Endothelial cell of umbilical vein (primary cell): ENCODE measurements around the gene PLEKHA7. TPM values are rescaled to one million over a fixed set of nuclear protein-coding genes. Genes with fewer than 3 reads are reported as not detected.

Experiments
- BruUV-seq: library from RNA; stranded (reverse); fragments of 400-500 nt; replicated peaks from 2 replicates; lab custom pipeline; 2021; lab: Mats Ljungman, UMichigan
- CTCF ChIA-PET: fragments of 300-600, 350-600 bp; sonication (Branson Sonifier 250); formaldehyde crosslinking; loops from one replicate; lab custom pipeline; 2021; ENCODE audit warnings: antibody characterized with exemption, inconsistent platforms; lab: Charles Lee
- POLR2A ChIA-PET: fragments of 300-600, 350-600 bp; sonication (Branson Sonifier 250); formaldehyde crosslinking; loops from one replicate; lab custom pipeline; 2021; ENCODE audit warnings: antibody characterized with exemption, inconsistent platforms; lab: Charles Lee
- DNase-seq: peaks from one replicate; pipeline ENCODE4 v3.0.0-alpha.2; 2011; ENCODE audit warnings: low read depth, low spot score
- FAIRE-seq: peaks from 2 replicates; lab custom pipeline; 2011; peaks lifted over from hg19 to GRCh38; lab: Jason Lieb, UNC
- H2AFZ ChIP-seq: 2 replicates; pipeline ENCODE4 v1.6.0; 2012; ENCODE audit warnings: low read depth, low read length, control low read depth, inconsistent platforms
- H3K27ac ChIP-seq: 2 replicates; pipeline ENCODE4 v1.5.1; 2011; ENCODE audit warnings: low read depth, mild to moderate bottlenecking, control low read depth, low read length, moderate library complexity; ENCODE audit not compliant: insufficient read depth
- H3K27me3 ChIP-seq, 2 experiments: 2 replicates each; pipeline versions ENCODE4 v1.6.0 to v1.6.1; 2011; ENCODE audit warnings: low read length in 2 of 2, mixed read lengths in 1 of 2; ENCODE audit not compliant: control insufficient read depth in 2 of 2, insufficient read depth in 2 of 2
- H3K36me3 ChIP-seq, 2 experiments: 2 replicates in 1 of 2; 3 replicates in 1 of 2; pipeline ENCODE4 v1.5.1; 2011; ENCODE audit warnings: low read length in 2 of 2, mild to moderate bottlenecking in 1 of 2, moderate library complexity in 1 of 2; ENCODE audit not compliant: control insufficient read depth in 2 of 2, insufficient read depth in 2 of 2; ENCODE audit errors: extremely low read depth in 1 of 2
- H3K4me1 ChIP-seq: 3 replicates; pipeline ENCODE4 v1.5.1; 2011; ENCODE audit warnings: mild to moderate bottlenecking, low read length; ENCODE audit not compliant: control insufficient read depth, insufficient read depth; ENCODE audit errors: extremely low read depth
- H3K4me2 ChIP-seq: 2 replicates; pipeline ENCODE4 v1.6.1; 2011; ENCODE audit warnings: low read length, control low read depth, mixed read lengths; ENCODE audit not compliant: insufficient read depth
- H3K4me3 ChIP-seq, 3 experiments: fragments of 200-600 bp in 1 of 3; sonication (generic), shearing (Covaris generic) in 1 of 3; replicated peaks in 1 of 3; 2 replicates each; pipeline ENCODE4 v1.5.1; 2011 to 2016; ENCODE audit warnings: control low read depth in 3 of 3, low read length in 3 of 3, mild to moderate bottlenecking in 2 of 3, inconsistent platforms in 1 of 3, low read depth in 1 of 3, moderate library complexity in 1 of 3; ENCODE audit not compliant: insufficient read depth in 1 of 3
- H3K79me2 ChIP-seq: 2 replicates; pipeline ENCODE4 v1.6.0; 2012; ENCODE audit warnings: low read length, inconsistent platforms; ENCODE audit not compliant: control insufficient read depth, insufficient read depth
- H3K9ac ChIP-seq: replicated peaks from 2 replicates; pipeline ENCODE3; 2011; ENCODE audit warnings: low read length, control low read depth; ENCODE audit not compliant: insufficient read depth; ENCODE audit errors: extremely low read depth
- H3K9me1 ChIP-seq: replicated peaks from 3 replicates; pipeline ENCODE4 v1.6.0; 2011; ENCODE audit warnings: mild to moderate bottlenecking, low read length; ENCODE audit not compliant: control insufficient read depth, insufficient read depth; ENCODE audit errors: extremely low read depth
- H3K9me3 ChIP-seq: replicated peaks from 2 replicates; pipeline ENCODE4 v1.5.1; 2012; ENCODE audit warnings: low read length, inconsistent platforms; ENCODE audit not compliant: control insufficient read depth, insufficient read depth
- H4K20me1 ChIP-seq: replicated peaks from 2 replicates; pipeline ENCODE3; 2011; ENCODE audit warnings: mild to moderate bottlenecking, low read length; ENCODE audit not compliant: control insufficient read depth, insufficient read depth; ENCODE audit errors: extremely low read depth
- EZH2 ChIP-seq: IDR thresholded peaks from 2 replicates; pipeline ENCODE4 v1.6.1; 2012; ENCODE audit warnings: borderline replicate concordance, low read depth, mild to moderate bottlenecking, moderate library complexity, low read length, inconsistent platforms; ENCODE audit not compliant: severe bottlenecking
- FOS ChIP-seq: IDR thresholded peaks from 2 replicates; pipeline ENCODE4 v1.6.1; 2011; ENCODE audit warnings: mild to moderate bottlenecking, low read length, moderate library complexity, borderline replicate concordance; ENCODE audit not compliant: insufficient read depth
- GATA2 ChIP-seq: IDR thresholded peaks from 2 replicates; pipeline ENCODE4 v1.7.0; 2011; ENCODE audit warnings: low read depth, mild to moderate bottlenecking, moderate library complexity, mixed read lengths, low read length; ENCODE audit not compliant: insufficient read length, insufficient read depth
- JUN ChIP-seq: IDR thresholded peaks from 2 replicates; pipeline ENCODE4 v1.6.1; 2011; ENCODE audit warnings: borderline replicate concordance, low read depth; ENCODE audit not compliant: insufficient read length, insufficient read depth
- MAX ChIP-seq: IDR thresholded peaks from 2 replicates; pipeline ENCODE4 v1.6.1; 2011; ENCODE audit not compliant: insufficient read depth, insufficient read length
- MYC ChIP-seq: IDR thresholded peaks from one replicate; pipeline ENCODE4 v1.6.1; 2011; ENCODE audit warnings: mild to moderate bottlenecking, low read depth, low read length
- POLR2A ChIP-seq: IDR thresholded peaks from 2 replicates; pipeline ENCODE4 v1.6.1; 2012; ENCODE audit warnings: low read depth, mild to moderate bottlenecking, control low read depth, low read length
- POLR2AphosphoS5 ChIP-seq: IDR thresholded peaks from 2 replicates; pipeline ENCODE4 v1.6.1; 2012; ENCODE audit warnings: low read depth, mild to moderate bottlenecking, control low read depth, low read length, moderate library complexity; ENCODE audit not compliant: insufficient read depth
- dilution Hi-C: fragments of 300-500 bp; cut with MboI; formaldehyde crosslinking; loops from one replicate; pipeline ENCODE4 v1.15.0; 2019; ENCODE audit warnings: low sequenced_read_pairs; ENCODE audit not compliant: extremely low pct_ligation_motif_present
- intact Hi-C: fragments of 100-400 bp; cut with micrococcal nuclease; formaldehyde crosslinking; loops from one replicate; pipeline ENCODE4 v1.10.0; 2022
- polyA plus RNA-seq, 4 experiments: library from polyadenylated mRNA; depleted of rRNA in 3 of 4; stranded (reverse) in 3 of 4; unstranded in 1 of 4; fragments of >200 nt; gene quantifications; 2 replicates each; pipeline versions ENCODE4 v1.2.1 to v1.2.3, GENCODE V29; 2011 to 2012; ENCODE audit warnings: missing spikeins in 1 of 4
- total RNA-seq: library from RNA; stranded (reverse); gene quantifications from 2 replicates; pipeline ENCODE4 v1.2.3, GENCODE V29; 2021
- TF ChIP-seq, protein P1 (sequence below), 2 donors: IDR thresholded peaks; 1 replicate in 1 of 2; 2 replicates in 1 of 2; pipeline ENCODE4 v1.5.1; 2011; ENCODE audit warnings: low read length in 2 of 2, mild to moderate bottlenecking in 2 of 2, moderate library complexity in 2 of 2, control low read depth in 1 of 2, inconsistent platforms in 1 of 2, low read depth in 1 of 2; ENCODE audit not compliant: insufficient read depth in 1 of 2; ENCODE audit errors: extremely low read depth in 1 of 2

Gene PLEKHA7
- total and polyA plus RNA-seq, 2 donors (not counting 3 experiments of a cell fraction or from before 2014, with no cell fraction given), result 1.7 to 3.8 TPM

DNA sequence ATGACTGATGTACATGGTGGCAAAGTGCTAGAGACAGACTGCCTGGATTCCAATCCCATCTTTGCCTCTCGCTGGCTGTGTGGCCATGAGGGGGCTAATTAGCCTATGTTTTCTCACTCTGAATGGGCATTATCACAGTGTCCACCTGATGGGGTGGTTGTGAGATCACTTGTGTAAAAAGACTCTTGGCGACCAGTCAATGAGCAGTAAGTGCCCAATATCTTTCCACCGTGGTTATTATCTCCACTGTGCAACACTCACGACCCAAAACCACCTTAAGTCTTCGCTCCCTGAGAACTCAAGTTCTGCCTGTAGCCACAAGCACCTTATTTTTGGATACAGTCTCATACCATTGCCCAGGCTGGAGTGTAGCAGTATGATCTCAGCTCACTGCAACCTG is 52.1 kb downstream of the PLEKHA7 start:
- H3K27me3 ChIP-seq, result no peaks in the 10 kb centered on the region
- POLR2A ChIA-PET, result no interaction called here
- H3K79me2 ChIP-seq, result no peaks in the 10 kb centered on the region
- intact Hi-C loops (no loop called here), dilution Hi-C loops (no loop called here)
- TF ChIP-seq JUN, result no peak
- no peak for TF ChIP-seq FOS
- TF ChIP-seq MAX, result no peak
- no peak for TF ChIP-seq GATA2
- TF ChIP-seq, protein P1, sequence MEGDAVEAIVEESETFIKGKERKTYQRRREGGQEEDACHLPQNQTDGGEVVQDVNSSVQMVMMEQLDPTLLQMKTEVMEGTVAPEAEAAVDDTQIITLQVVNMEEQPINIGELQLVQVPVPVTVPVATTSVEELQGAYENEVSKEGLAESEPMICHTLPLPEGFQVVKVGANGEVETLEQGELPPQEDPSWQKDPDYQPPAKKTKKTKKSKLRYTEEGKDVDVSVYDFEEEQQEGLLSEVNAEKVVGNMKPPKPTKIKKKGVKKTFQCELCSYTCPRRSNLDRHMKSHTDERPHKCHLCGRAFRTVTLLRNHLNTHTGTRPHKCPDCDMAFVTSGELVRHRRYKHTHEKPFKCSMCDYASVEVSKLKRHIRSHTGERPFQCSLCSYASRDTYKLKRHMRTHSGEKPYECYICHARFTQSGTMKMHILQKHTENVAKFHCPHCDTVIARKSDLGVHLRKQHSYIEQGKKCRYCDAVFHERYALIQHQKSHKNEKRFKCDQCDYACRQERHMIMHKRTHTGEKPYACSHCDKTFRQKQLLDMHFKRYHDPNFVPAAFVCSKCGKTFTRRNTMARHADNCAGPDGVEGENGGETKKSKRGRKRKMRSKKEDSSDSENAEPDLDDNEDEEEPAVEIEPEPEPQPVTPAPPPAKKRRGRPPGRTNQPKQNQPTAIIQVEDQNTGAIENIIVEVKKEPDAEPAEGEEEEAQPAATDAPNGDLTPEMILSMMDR (IDR thresholded peaks at IDR 0.05; ENCODE audit: extremely low read depth in 1 of 2, insufficient read depth in 1 of 2, low read depth in 1 of 2, low read length in 2 of 2), result no peak
- TF ChIP-seq MYC, result no peak
- TF ChIP-seq POLR2AphosphoS5, result no peak
- TF ChIP-seq POLR2A, result no peak
- no peak for TF ChIP-seq EZH2
- H3K4me2 ChIP-seq, result no peak overlapping the region
- H3K27ac ChIP-seq, result no peak overlapping the region
- H3K4me1 ChIP-seq, result no peaks in the 10 kb centered on the region
- no peak for DNase-seq
- FAIRE-seq, result no peak
- no peaks in the 10 kb centered on the region for H3K9me1 ChIP-seq
- CTCF ChIA-PET, result no interaction called here
- H3K4me3 ChIP-seq, result no peak overlapping the region
- no peak overlapping the region for H3K9ac ChIP-seq
- H2AFZ ChIP-seq, result no peak overlapping the region
- no peaks in the 10 kb centered on the region for H3K36me3 ChIP-seq
- BruUV-seq, result no TSS peak
- H4K20me1 ChIP-seq, result no peaks in the 10 kb centered on the region
- no peaks in the 10 kb centered on the region for H3K9me3 ChIP-seq
